ENCODE data around the gene PDGFB.
"Not testable (repeated sequence)": the region's sequence is repeated elsewhere in the genome, so short reads cannot be mapped to it uniquely, and the experiment has no call there.

The PDGFB gene

GRCh38 chr22:39223091-39223710 is 21.6 kb downstream of the PDGFB start:
- no peak for DNase-seq

- DNase-seq, result no peak
Observed at GRCh38 chr22:39221999-39222686, 22.6 kb downstream of the PDGFB start.

GRCh38 chr22:39220890-39221850 is 23.6 kb downstream of the PDGFB start:
- DNase-seq, result no peak

- no peak for DNase-seq
Observed at GRCh38 chr22:39220450-39220849, 24.3 kb downstream of the PDGFB start.

- no peak for DNase-seq
Observed at GRCh38 chr22:39219071-39220039, 25.4 kb downstream of the PDGFB start.

- DNase-seq, result not testable (repeated sequence)
Observed at GRCh38 chr22:39218432-39218831, 26.4 kb downstream of the PDGFB start.

- no peak for DNase-seq
Observed at GRCh38 chr22:39216143-39216490, 28.7 kb downstream of the PDGFB start.

- peak; percentile 24 for DNase-seq
Observed at GRCh38 chr22:39215426-39216142, 29.2 kb downstream of the PDGFB start.

GRCh38 chr22:39215070-39215396 is 29.7 kb downstream of the PDGFB start:
- no peak for DNase-seq

GRCh38 chr22:39214383-39215069 is 30.3 kb downstream of the PDGFB start:
- DNase-seq, result no peak

- DNase-seq, result no peak
Observed at GRCh38 chr22:39214006-39214382, 30.8 kb downstream of the PDGFB start.

- no peak for DNase-seq
Observed at GRCh38 chr22:39212721-39213376, 31.9 kb downstream of the PDGFB start.

GRCh38 chr22:39209756-39210155 is 35.0 kb downstream of the PDGFB start:
- no peak for DNase-seq

GRCh38 chr22:39208013-39208680 is 36.6 kb downstream of the PDGFB start:
- DNase-seq, result no peak

- no peak for DNase-seq
Observed at GRCh38 chr22:39207141-39208012, 37.4 kb downstream of the PDGFB start.

GRCh38 chr22:39206491-39206890 is 38.3 kb downstream of the PDGFB start:
- DNase-seq, result no peak

- DNase-seq, result peak; percentile 51
Observed at GRCh38 chr22:39205344-39206021, 39.3 kb downstream of the PDGFB start.

GRCh38 chr22:39204216-39204615 is 40.6 kb downstream of the PDGFB start:
- DNase-seq, result no peak

- no peak for DNase-seq
Observed at GRCh38 chr22:39197578-39197977, 47.2 kb downstream of the PDGFB start.

Data from activated CD4-positive, alpha-beta T cell treated with anti-CD3 and anti-CD28 coated beads, Interleukin-2, Interleukin-6, amounts not matched to agents 100 ng/mL and 50 ng/mL, durations not matched to agents 16 hours and 8 hours (primary cell).